ENCODE data around the gene CCDC141. TPM values are rescaled to one million over a fixed set of nuclear protein-coding genes. Genes with fewer than 3 reads are reported as not detected.

Gene CCDC141
- total RNA-seq, 1 experiment from 2014 or later = 0.30 TPM

DNA sequence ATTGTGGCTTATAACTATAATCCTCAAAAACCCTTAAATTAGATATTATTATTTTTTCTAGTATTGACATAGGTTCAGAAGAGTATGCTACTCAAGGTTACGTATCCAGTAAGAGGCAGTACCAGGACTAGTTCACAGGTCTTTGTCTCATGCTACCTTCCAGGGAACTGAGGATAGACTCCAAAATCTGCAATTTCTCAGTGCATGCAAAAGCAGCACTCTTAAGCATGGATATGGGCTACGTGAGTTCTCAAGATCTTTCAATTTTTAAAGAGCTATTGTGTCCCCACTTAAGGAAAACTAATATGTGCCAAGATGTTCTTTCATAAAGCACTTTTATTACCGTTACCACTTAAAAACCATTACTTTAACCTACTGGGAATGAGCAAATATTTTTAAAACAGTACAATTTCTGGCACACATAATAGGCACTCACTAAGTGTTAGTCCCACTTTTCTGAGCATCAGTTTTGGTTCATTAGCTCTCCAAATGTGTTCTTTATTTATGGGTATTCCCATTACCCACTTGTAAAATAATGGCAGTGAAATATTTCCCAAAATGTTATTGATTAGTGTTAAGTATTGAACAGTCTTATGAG lies 128.9 kb downstream of the CCDC141 start:
- Histone ChIP-seq H3K4me1 (ENCODE audit: control insufficient read depth in 1 of 2, insufficient read depth in 2 of 2, low read length in 2 of 2) (no peaks in the 10 kb centered on the region), H3K9ac (ENCODE audit: low read length) (no peak overlapping the region), H4K20me1 (ENCODE audit: insufficient read depth) (no peaks in the 10 kb centered on the region), H3K4me3 (replicated peaks in 1 of 2; ENCODE audit: low read depth in 1 of 2, low read length in 2 of 2) (no peak overlapping the region), H3K4me2 (ENCODE audit: low read length) (no peak overlapping the region), H3K79me2 (ENCODE audit: insufficient read depth, low read length) (no peaks in the 10 kb centered on the region), H3K36me3 (ENCODE audit: control insufficient read depth in 1 of 2, insufficient read depth in 2 of 2, low read length in 2 of 2) (no peaks in the 10 kb centered on the region), H3K27ac (ENCODE audit: low read depth, low read length) (no peak overlapping the region), H2AFZ (ENCODE audit: low read depth, low read length, poor library complexity, severe bottlenecking) (no peak overlapping the region), H3K9me2 (ENCODE audit: insufficient read depth) (no peaks in the 10 kb centered on the region), H3K9me3 (ENCODE audit: control insufficient read depth in 1 of 2, insufficient read depth in 1 of 2, low read depth in 1 of 2, low read length in 2 of 2) (no peaks in the 10 kb centered on the region), H3K27me3 (ENCODE audit: insufficient read depth, low read length) (no peaks in the 10 kb centered on the region)
- ATAC-seq (no peak), DNase-seq (ENCODE audit: low read depth, low spot score) (no peak)
- intact Hi-C loops (cut with micrococcal nuclease) = no loop called here
- CTCF ChIA-PET = no interaction called here
- RAD21 ChIA-PET (ENCODE audit: low non-redundant PET in 1 of 2, low total read pairs in 2 of 2, uncharacterized antibody in 2 of 2, unreplicated experiment in 2 of 2) = interaction anchor here in 1 of 2 experiments (0.7 kb wide), 1 partner anchor 153 kb away, joined by 4 read pairs; no protein-coding TSS in a partner anchor
- BruUV-seq (replicated peaks) = no TSS peak
- POLR2A ChIA-PET = no interaction called here
- TF ChIP-seq ELF1 (IDR thresholded peaks at IDR 0.05; ENCODE audit: borderline replicate concordance, low read depth) (no peak), SP1 (IDR thresholded peaks at IDR 0.05; ENCODE audit: low read depth) (no peak), CEBPB (IDR thresholded peaks at IDR 0.05; ENCODE audit: low read depth) (no peak), EZH2 (IDR thresholded peaks at IDR 0.05) (no peak), POLR2AphosphoS5 (IDR thresholded peaks at IDR 0.05; ENCODE audit: low read depth, low read length) (no peak), ZFX (IDR thresholded peaks at IDR 0.05) (no peak), FOSL1 (IDR thresholded peaks at IDR 0.05; ENCODE audit: low read depth) (no peak), EGR1 (IDR thresholded peaks at IDR 0.05; ENCODE audit: low read depth) (no peak), ZNF274 (IDR thresholded peaks at IDR 0.05; ENCODE audit: low read depth, low read length) (no peak), SRF (IDR thresholded peaks at IDR 0.05; ENCODE audit: low read depth) (no peak), CTCF (IDR thresholded peaks at IDR 0.05 in 2 of 3, conservative IDR thresholded peaks at IDR 0.05 in 1 of 3; ENCODE audit: borderline replicate concordance in 1 of 3, insufficient read depth in 1 of 3, low read depth in 2 of 3, low read length in 2 of 3) (no peak), POLR2A (IDR thresholded peaks at IDR 0.05; ENCODE audit: borderline replicate concordance, extremely low read depth, insufficient read depth, insufficient read length) (no peak)
- TF ChIP-seq, protein P1, sequence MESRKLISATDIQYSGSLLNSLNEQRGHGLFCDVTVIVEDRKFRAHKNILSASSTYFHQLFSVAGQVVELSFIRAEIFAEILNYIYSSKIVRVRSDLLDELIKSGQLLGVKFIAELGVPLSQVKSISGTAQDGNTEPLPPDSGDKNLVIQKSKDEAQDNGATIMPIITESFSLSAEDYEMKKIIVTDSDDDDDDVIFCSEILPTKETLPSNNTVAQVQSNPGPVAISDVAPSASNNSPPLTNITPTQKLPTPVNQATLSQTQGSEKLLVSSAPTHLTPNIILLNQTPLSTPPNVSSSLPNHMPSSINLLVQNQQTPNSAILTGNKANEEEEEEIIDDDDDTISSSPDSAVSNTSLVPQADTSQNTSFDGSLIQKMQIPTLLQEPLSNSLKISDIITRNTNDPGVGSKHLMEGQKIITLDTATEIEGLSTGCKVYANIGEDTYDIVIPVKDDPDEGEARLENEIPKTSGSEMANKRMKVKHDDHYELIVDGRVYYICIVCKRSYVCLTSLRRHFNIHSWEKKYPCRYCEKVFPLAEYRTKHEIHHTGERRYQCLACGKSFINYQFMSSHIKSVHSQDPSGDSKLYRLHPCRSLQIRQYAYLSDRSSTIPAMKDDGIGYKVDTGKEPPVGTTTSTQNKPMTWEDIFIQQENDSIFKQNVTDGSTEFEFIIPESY (IDR thresholded peaks at IDR 0.05; ENCODE audit: extremely low read depth, insufficient replicate concordance, low read length) = no peak

All from HCT116 (cell line).